HG02870 (cell line): Measurements from ENCODE around the gene TAF3.
"Not testable (repeated sequence)": the region's sequence is repeated elsewhere in the genome, so short reads cannot be mapped to it uniquely, and the experiment has no call there.

Experiments
- ATAC-seq: cut with Tn5 transposase; IDR thresholded peaks from one replicate; pipeline ENCODE4 v1.9.1; 2021; ENCODE audit warnings: mild to moderate bottlenecking, moderate library complexity; ENCODE audit not compliant: unreplicated experiment

The TAF3 gene

GRCh38 chr10:8026349-8027259 lies 208.3 kb downstream of the TAF3 start:
- ATAC-seq = peak; percentile 56

GRCh38 chr10:8031211-8031610 lies 212.9 kb downstream of the TAF3 start:
- ATAC-seq = not testable (repeated sequence)

GRCh38 chr10:8032558-8032957 lies 214.3 kb downstream of the TAF3 start:
- ATAC-seq = no peak

- ATAC-seq = no peak
Observed at GRCh38 chr10:8033812-8034465, 215.6 kb downstream of the TAF3 start.

- no peak for ATAC-seq
Observed at GRCh38 chr10:8034466-8035005, 216.2 kb downstream of the TAF3 start.

- ATAC-seq = no peak
Observed at GRCh38 chr10:8035006-8035640, 216.8 kb downstream of the TAF3 start.

GRCh38 chr10:8035641-8036470 lies 217.6 kb downstream of the TAF3 start:
- no peak for ATAC-seq

GRCh38 chr10:8036506-8037198 lies 218.3 kb downstream of the TAF3 start:
- no peak for ATAC-seq

GRCh38 chr10:8037199-8037801 lies 219.0 kb downstream of the TAF3 start:
- ATAC-seq = no peak

GRCh38 chr10:8037941-8038894 lies 219.9 kb downstream of the TAF3 start:
- no peak for ATAC-seq

- no peak for ATAC-seq
Observed at GRCh38 chr10:8039321-8039881, 221.1 kb downstream of the TAF3 start.

GRCh38 chr10:8040651-8041050 lies 222.3 kb downstream of the TAF3 start:
- no peak for ATAC-seq

GRCh38 chr10:8041284-8041991 lies 223.1 kb downstream of the TAF3 start:
- no peak for ATAC-seq

GRCh38 chr10:8041992-8042720 lies 223.9 kb downstream of the TAF3 start:
- ATAC-seq = no peak

GRCh38 chr10:8042721-8043568 lies 224.6 kb downstream of the TAF3 start:
- no peak for ATAC-seq
